ENCODE results near the gene CHST8.

DNA sequence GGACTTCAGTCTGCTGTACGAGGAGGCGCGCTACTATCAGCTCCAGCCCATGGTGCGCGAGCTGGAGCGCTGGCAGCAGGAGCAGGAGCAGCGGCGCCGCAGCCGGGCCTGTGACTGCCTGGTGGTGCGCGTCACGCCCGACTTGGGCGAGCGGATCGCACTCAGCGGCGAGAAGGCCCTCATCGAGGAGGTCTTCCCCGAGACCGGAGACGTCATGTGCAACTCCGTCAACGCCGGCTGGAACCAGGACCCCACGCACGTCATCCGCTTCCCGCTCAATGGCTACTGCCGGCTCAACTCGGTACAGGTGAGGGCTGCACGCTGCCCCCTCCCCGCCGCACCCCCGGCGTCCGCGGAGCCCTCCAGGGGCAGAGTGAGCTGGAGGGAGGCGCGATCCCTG lies 189.5 kb downstream of the CHST8 start:
- TF ChIP-seq, protein P1, sequence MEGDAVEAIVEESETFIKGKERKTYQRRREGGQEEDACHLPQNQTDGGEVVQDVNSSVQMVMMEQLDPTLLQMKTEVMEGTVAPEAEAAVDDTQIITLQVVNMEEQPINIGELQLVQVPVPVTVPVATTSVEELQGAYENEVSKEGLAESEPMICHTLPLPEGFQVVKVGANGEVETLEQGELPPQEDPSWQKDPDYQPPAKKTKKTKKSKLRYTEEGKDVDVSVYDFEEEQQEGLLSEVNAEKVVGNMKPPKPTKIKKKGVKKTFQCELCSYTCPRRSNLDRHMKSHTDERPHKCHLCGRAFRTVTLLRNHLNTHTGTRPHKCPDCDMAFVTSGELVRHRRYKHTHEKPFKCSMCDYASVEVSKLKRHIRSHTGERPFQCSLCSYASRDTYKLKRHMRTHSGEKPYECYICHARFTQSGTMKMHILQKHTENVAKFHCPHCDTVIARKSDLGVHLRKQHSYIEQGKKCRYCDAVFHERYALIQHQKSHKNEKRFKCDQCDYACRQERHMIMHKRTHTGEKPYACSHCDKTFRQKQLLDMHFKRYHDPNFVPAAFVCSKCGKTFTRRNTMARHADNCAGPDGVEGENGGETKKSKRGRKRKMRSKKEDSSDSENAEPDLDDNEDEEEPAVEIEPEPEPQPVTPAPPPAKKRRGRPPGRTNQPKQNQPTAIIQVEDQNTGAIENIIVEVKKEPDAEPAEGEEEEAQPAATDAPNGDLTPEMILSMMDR (IDR thresholded peaks at IDR 0.05) = no peak
- TF ChIP-seq POLR2A (IDR thresholded peaks at IDR 0.05) (no peak), POLR2AphosphoS5 (IDR thresholded peaks at IDR 0.05; ENCODE audit: insufficient read depth in 1 of 2, low read depth in 1 of 2) (no peak)
